Measurements from ENCODE around the gene LMAN2. TPM values are rescaled to one million over a fixed set of nuclear protein-coding genes. Genes with fewer than 3 reads are reported as not detected.

LMAN2 gene
- total RNA-seq, 6 experiments from 2014 or later: 103 to 297 (median 160) TPM

- no peak for ATAC-seq
- no peak overlapping the region for H3K27ac ChIP-seq
Observed at GRCh38 chr5:177310757-177311391, 40.6 kb downstream of the LMAN2 start.

DNA sequence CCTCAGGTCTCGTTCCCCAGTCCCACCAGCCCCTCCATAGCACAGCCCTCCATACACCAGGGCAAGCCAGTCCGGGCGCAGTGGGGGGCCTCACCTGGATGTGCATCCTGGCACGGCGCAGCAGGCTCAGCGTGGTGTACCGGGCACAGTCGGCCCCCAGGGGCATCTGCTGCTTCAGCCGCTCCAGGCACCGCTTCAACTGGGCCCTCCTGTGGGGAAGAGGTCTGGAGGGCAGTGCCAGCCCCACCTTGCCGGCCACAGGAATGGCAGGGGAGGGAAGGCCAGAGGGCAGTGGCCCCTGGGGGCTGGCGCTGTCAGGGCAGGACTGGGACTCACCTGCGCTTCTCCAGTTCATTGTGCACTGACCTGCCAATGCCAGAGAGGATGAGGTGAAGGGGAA, 41.1 kb downstream of the LMAN2 start:
- Histone ChIP-seq H3K9me3 (no peaks in the 10 kb centered on the region), H3K27ac (no peak overlapping the region), H3K4me3 (no peak overlapping the region), H3K27me3 (no peaks in the 10 kb centered on the region), H3K4me1 (peaks cover 0 to 15% (median 8%) of the 10 kb centered on the region in 4 donors), H3K36me3 (peaks cover 0 to 21% (median 4%) of the 10 kb centered on the region in 4 donors)
- 91% methylated on average over 5 of the region's 13 CpGs for WGBS (ENCODE audit: insufficient coverage, low coverage, low lambda C conversion rate, missing lambda C conversion rate)
- intact Hi-C loops (cut with DNase I): loop anchor here (10.0 kb wide), 2 partner anchors 74 to 144 kb away; partner anchors contain the start of gene SLC34A1 (in 1 of the 2)
- TF ChIP-seq CTCF (IDR thresholded peaks at IDR 0.05) (no peak), POLR2A (IDR thresholded peaks at IDR 0.05) (no peak)
- no peak for ATAC-seq
- DNase-seq: peak in 1 of 3 donors; percentile 41

More at GRCh38 chr5:177310757-177311391, 40.6 kb downstream of the LMAN2 start:
- Histone ChIP-seq H3K9me3 (no peaks in the 10 kb centered on the region), H3K4me3 (peak overlapping the region in 2 of 3 donors; percentile 33 to 51), H3K36me3 (peaks cover 0 to 15% (median 4%) of the 10 kb centered on the region in 4 donors), H3K4me1 (peaks cover 0 to 12% (median 7%) of the 10 kb centered on the region in 4 donors), H3K27me3 (no peaks in the 10 kb centered on the region)
- WGBS (ENCODE audit: insufficient coverage, low coverage, low lambda C conversion rate, missing lambda C conversion rate): 43% methylated on average over 5 of the region's 20 CpGs
- no peak for TF ChIP-seq POLR2A (IDR thresholded peaks at IDR 0.05)
- no peak for TF ChIP-seq CTCF (IDR thresholded peaks at IDR 0.05)
- intact Hi-C loops (cut with DNase I): loop anchor here (10.0 kb wide), 2 partner anchors 74 to 144 kb away; partner anchors contain the start of gene SLC34A1 (in 1 of the 2)
- DNase-seq: no peak

- no peak overlapping the region for H3K27ac ChIP-seq
- intact Hi-C loops (cut with DNase I): loop anchor here (10.0 kb wide), 2 partner anchors 75 to 145 kb away; partner anchors contain the start of gene SLC34A1 (in 1 of the 2)
- peaks cover 0 to 25% (median 4%) of the 10 kb centered on the region in 4 donors for H3K36me3 ChIP-seq
- H3K4me3 ChIP-seq: no peak overlapping the region
- H3K4me1 ChIP-seq: peaks cover 0 to 22% (median 12%) of the 10 kb centered on the region in 4 donors
- peak; percentile 44 to 65 (median 58) for ATAC-seq
- TF ChIP-seq CTCF (IDR thresholded peaks at IDR 0.05) (peak; percentile 70 to 90 (median 85)), POLR2A (IDR thresholded peaks at IDR 0.05) (no peak)
- no peaks in the 10 kb centered on the region for H3K27me3 ChIP-seq
- H3K9me3 ChIP-seq: no peaks in the 10 kb centered on the region
- WGBS (ENCODE audit: insufficient coverage, low coverage, low lambda C conversion rate, missing lambda C conversion rate): 70% methylated on average over 2 of the region's 10 CpGs
- peak; percentile 74 to 84 (median 78) for DNase-seq
Observed at GRCh38 chr5:177309351-177310191, 41.9 kb downstream of the LMAN2 start.

- WGBS (ENCODE audit: insufficient coverage, low coverage, low lambda C conversion rate, missing lambda C conversion rate): 91% methylated on average over 6 of the region's 11 CpGs
- no peak for ATAC-seq
- no peaks in the 10 kb centered on the region for H3K9me3 ChIP-seq
- intact Hi-C loops (cut with DNase I): no loop called here
- H3K36me3 ChIP-seq: peaks cover 0 to 25% (median 4%) of the 10 kb centered on the region in 4 donors
- no peaks in the 10 kb centered on the region for H3K27me3 ChIP-seq
- TF ChIP-seq CTCF (IDR thresholded peaks at IDR 0.05) (no peak), POLR2A (IDR thresholded peaks at IDR 0.05) (no peak)
- H3K27ac ChIP-seq: no peak overlapping the region
- no peak overlapping the region for H3K4me3 ChIP-seq
- H3K4me1 ChIP-seq: peaks cover 0 to 26% (median 14%) of the 10 kb centered on the region in 4 donors
- no peak for DNase-seq
Observed at GRCh38 chr5:177308740-177309139, 42.7 kb downstream of the LMAN2 start.

Data from right lobe of liver (tissue), 6 donors.